H1 (cell line): ENCODE results near the gene PIANP. TPM values are rescaled to one million over a fixed set of nuclear protein-coding genes. Genes with fewer than 3 reads are reported as not detected.

Experiments used
- CTCF ChIA-PET: fragments of 300-600 bp; sonication (Branson Sonifier 250); formaldehyde crosslinking; loops from one replicate; lab custom pipeline; 2021; ENCODE audit not compliant: partially characterized antibody; lab: Charles Lee
- POLR2A ChIA-PET: fragments of 300-600 bp; sonication (Branson Sonifier 250); formaldehyde crosslinking; loops from one replicate; lab custom pipeline; 2021; ENCODE audit warnings: inconsistent platforms; ENCODE audit not compliant: partially characterized antibody; lab: Charles Lee
- DNase-seq, 2 experiments: peaks; one replicate each; pipeline versions ENCODE4 v3.0.0 to v3.0.0-alpha.2; 2010 to 2022; ENCODE audit warnings: low spot score in 2 of 2, low read depth in 1 of 2, mixed read lengths in 1 of 2
- FAIRE-seq: peaks from 2 replicates; lab custom pipeline; 2011; peaks lifted over from hg19 to GRCh38; lab: Jason Lieb, UNC
- H2AFZ ChIP-seq: 2 replicates; pipeline ENCODE4 v1.8.1; 2012; ENCODE audit warnings: low read length, inconsistent platforms
- H2AK5ac ChIP-seq: 2 replicates; pipeline ENCODE4 v1.6.1; 2013; ENCODE audit warnings: low read depth, low read length
- H2BK120ac ChIP-seq: replicated peaks from 2 replicates; pipeline ENCODE3; 2013; ENCODE audit warnings: low read depth, low read length, inconsistent platforms
- H2BK12ac ChIP-seq: 2 replicates; pipeline ENCODE4 v1.6.1; 2013; ENCODE audit warnings: low read depth, low read length
- H2BK15ac ChIP-seq: 2 replicates; pipeline ENCODE4 v1.6.1; 2013; ENCODE audit warnings: low read length
- H2BK20ac ChIP-seq: 2 replicates; pipeline ENCODE4 v1.6.1; 2013; ENCODE audit warnings: low read length
- H2BK5ac ChIP-seq: 2 replicates; pipeline ENCODE4 v1.6.1; 2013; ENCODE audit warnings: low read depth, low read length
- H3K14ac ChIP-seq: 2 replicates; pipeline ENCODE4 v1.6.1; 2013; ENCODE audit warnings: inconsistent platforms; ENCODE audit not compliant: insufficient read length
- H3K18ac ChIP-seq: 2 replicates; pipeline ENCODE4 v1.6.1; 2013; ENCODE audit warnings: low read length; ENCODE audit errors: extremely low read depth
- H3K23ac ChIP-seq: 2 replicates; pipeline ENCODE4 v1.6.1; 2013; ENCODE audit warnings: inconsistent platforms; ENCODE audit not compliant: insufficient read length
- H3K23me2 ChIP-seq: 2 replicates; pipeline ENCODE4 v1.6.1; 2013; ENCODE audit warnings: low read depth, low read length
- H3K27ac ChIP-seq: 2 replicates; pipeline ENCODE4 v1.6.1; 2011; ENCODE audit warnings: low read depth, low read length, inconsistent platforms
- H3K27me3 ChIP-seq, 4 experiments: replicated peaks in 1 of 4; 1 replicate in 1 of 4; 2 replicates in 3 of 4; pipeline versions ENCODE4 v1.6.1 to v1.8.1; 2011 to 2013; ENCODE audit warnings: low read length in 3 of 4, mild to moderate bottlenecking in 3 of 4, inconsistent platforms in 2 of 4, mixed read lengths in 2 of 4, moderate library complexity in 1 of 4; ENCODE audit not compliant: control insufficient read depth in 3 of 4, insufficient read depth in 3 of 4; ENCODE audit errors: extremely low read depth in 1 of 4
- H3K36me3 ChIP-seq, 4 experiments: 2 replicates each; pipeline versions ENCODE4 v1.6.1 to v1.8.1; 2011 to 2013; ENCODE audit warnings: mild to moderate bottlenecking in 4 of 4, low read length in 3 of 4, moderate library complexity in 2 of 4, control low read depth in 1 of 4, inconsistent platforms in 1 of 4; ENCODE audit not compliant: insufficient read depth in 4 of 4, control insufficient read depth in 2 of 4
- H3K4ac ChIP-seq: replicated peaks from 2 replicates; pipeline ENCODE3; 2013; ENCODE audit warnings: low read length, low read depth, mixed read lengths, inconsistent platforms; ENCODE audit not compliant: insufficient read length
- H3K4me1 ChIP-seq, 4 experiments: replicated peaks in 1 of 4; 1 replicate in 1 of 4; 2 replicates in 3 of 4; pipeline versions ENCODE4 v1.6.1 to v1.8.1; 2011 to 2013; ENCODE audit warnings: low read length in 3 of 4, inconsistent platforms in 2 of 4, mixed read lengths in 1 of 4; ENCODE audit not compliant: insufficient read depth in 4 of 4, control insufficient read depth in 3 of 4
- H3K4me2 ChIP-seq, 2 experiments: 2 replicates each; pipeline versions ENCODE4 v1.6.1 to v1.8.1; 2011 to 2013; ENCODE audit warnings: low read depth in 2 of 2, low read length in 2 of 2, control low read depth in 1 of 2, inconsistent platforms in 1 of 2, mild to moderate bottlenecking in 1 of 2; ENCODE audit not compliant: insufficient read depth in 1 of 2
- H3K4me3 ChIP-seq, 4 experiments: fragments of 200-600, 300-600 bp in 1 of 4; sonication (generic), shearing (Covaris generic), sonication (Bioruptor Twin) in 1 of 4; 2 replicates each; pipeline versions ENCODE4 v1.5.1 to v1.8.1; 2011 to 2016; ENCODE audit warnings: low read length in 4 of 4, low read depth in 3 of 4, control low read depth in 2 of 4, inconsistent platforms in 2 of 4, mild to moderate bottlenecking in 2 of 4, mixed read lengths in 1 of 4, moderate library complexity in 1 of 4; ENCODE audit not compliant: insufficient read depth in 2 of 4; ENCODE audit errors: extremely low read depth in 1 of 4
- H3K56ac ChIP-seq: replicated peaks from 2 replicates; pipeline ENCODE3; 2013; ENCODE audit warnings: low read depth, mild to moderate bottlenecking, mixed read lengths, low read length, inconsistent platforms; ENCODE audit not compliant: insufficient read length
- H3K79me1 ChIP-seq: 2 replicates; pipeline ENCODE4 v1.6.1; 2013; ENCODE audit warnings: low read depth, low read length, control low read depth
- H3K79me2 ChIP-seq, 2 experiments: 2 replicates each; pipeline versions ENCODE4 v1.6.1 to v1.8.1; 2012 to 2013; ENCODE audit warnings: low read length in 2 of 2, mild to moderate bottlenecking in 2 of 2, inconsistent platforms in 1 of 2; ENCODE audit not compliant: insufficient read depth in 2 of 2, control insufficient read depth in 1 of 2
- H3K9ac ChIP-seq, 4 experiments: replicated peaks in 1 of 4; 1 replicate in 1 of 4; 2 replicates in 3 of 4; pipeline versions ENCODE4 v1.6.1 to v1.8.1; 2011 to 2013; ENCODE audit warnings: low read depth in 3 of 4, low read length in 3 of 4, control low read depth in 2 of 4, mild to moderate bottlenecking in 2 of 4, moderate library complexity in 2 of 4, inconsistent platforms in 1 of 4; ENCODE audit errors: extremely low read depth in 1 of 4
- H3K9me3 ChIP-seq, 2 experiments: 2 replicates each; pipeline versions ENCODE4 v1.6.1 to v1.8.1; 2012 to 2013; ENCODE audit warnings: mild to moderate bottlenecking in 2 of 2, moderate library complexity in 2 of 2, control low read depth in 1 of 2, inconsistent platforms in 1 of 2, low read depth in 1 of 2, low read length in 1 of 2, mixed read lengths in 1 of 2; ENCODE audit not compliant: insufficient read depth in 2 of 2
- H4K20me1 ChIP-seq, 2 experiments: replicated peaks in 1 of 2; 2 replicates each; pipeline versions ENCODE3 to v1.8.1; 2011 to 2013; ENCODE audit warnings: inconsistent platforms in 2 of 2, low read length in 2 of 2, mild to moderate bottlenecking in 1 of 2; ENCODE audit not compliant: insufficient read depth in 2 of 2, control insufficient read depth in 1 of 2
- H4K5ac ChIP-seq: 2 replicates; pipeline ENCODE4 v1.6.1; 2013; ENCODE audit warnings: low read length, low read depth, mixed read lengths, inconsistent platforms; ENCODE audit not compliant: insufficient read length
- H4K8ac ChIP-seq: 2 replicates; pipeline ENCODE4 v1.8.0; 2013; ENCODE audit warnings: mild to moderate bottlenecking, moderate library complexity, low read length, inconsistent platforms; ENCODE audit not compliant: insufficient read depth; ENCODE audit errors: extremely low read depth
- H4K91ac ChIP-seq: replicated peaks from 2 replicates; pipeline ENCODE3; 2013; ENCODE audit warnings: low read length, mixed read lengths, inconsistent platforms; ENCODE audit not compliant: insufficient read length
- BRCA1 ChIP-seq: IDR thresholded peaks from 2 replicates; pipeline ENCODE4 v1.6.1; 2012; ENCODE audit warnings: low read depth, low read length, improper control_type of control experiment
- KDM5A ChIP-seq: fragments of 200-600 bp; IDR thresholded peaks from 2 replicates; pipeline ENCODE4 v1.7.1; 2012; ENCODE audit warnings: mild to moderate bottlenecking, low read length, inconsistent platforms, mixed read lengths
- MAX ChIP-seq: IDR thresholded peaks from 2 replicates; pipeline ENCODE4 v1.6.1; 2012; ENCODE audit warnings: inconsistent platforms
- NRF1 ChIP-seq: IDR thresholded peaks from 2 replicates; pipeline ENCODE4 v1.6.1; 2011; ENCODE audit warnings: mild to moderate bottlenecking, low read depth, low read length, improper control_type of control experiment
- POLR2A ChIP-seq, 2 experiments: IDR thresholded peaks; 1 replicate in 1 of 2; 2 replicates in 1 of 2; pipeline ENCODE4 v1.6.1; 2011; ENCODE audit warnings: low read depth in 2 of 2, low read length in 2 of 2, mild to moderate bottlenecking in 2 of 2; ENCODE audit errors: control extremely low read depth in 1 of 2
- TAF7 ChIP-seq: optimal IDR thresholded peaks from 2 replicates; pipeline ENCODE3; 2011; ENCODE audit warnings: low read depth, mild to moderate bottlenecking, inconsistent platforms, low read length, moderate library complexity, borderline replicate concordance
- TEAD4 ChIP-seq: IDR thresholded peaks from 2 replicates; pipeline ENCODE4 v1.6.1; 2012; ENCODE audit warnings: low read depth, low read length, inconsistent platforms, mixed read lengths
- WGBS, 2 experiments: shearing (Covaris generic) in 1 of 2; methylation state at CpG; one replicate each; pipeline versions ENCODE4 v1.1.6 to v1.1.7; 2013 to 2015; ENCODE audit warnings: low lambda C conversion rate in 2 of 2, mixed read lengths in 2 of 2, inconsistent platforms in 1 of 2, low coverage in 1 of 2, missing lambda C conversion rate in 1 of 2; ENCODE audit not compliant: insufficient replicate concordance in 2 of 2, insufficient coverage in 1 of 2, insufficient read length in 1 of 2; ENCODE audit errors: extremely low coverage in 1 of 2, missing lambda C conversion rate in 1 of 2; 5-methylcytosine and 5-hydroxymethylcytosine counted together
- polyA plus RNA-seq, 7 experiments: library from polyadenylated mRNA; depleted of rRNA in 3 of 7; stranded (reverse) in 5 of 7; unstranded in 2 of 7; fragments of >200 nt in 5 of 7; fragments of 200-250 nt in 2 of 7; gene quantifications; 1 replicate in 5 of 7; 2 replicates in 1 of 7; 4 replicates in 1 of 7; pipeline versions ENCODE4 v1.2.1 to v1.2.3, GENCODE V29; 2011 to 2013; ENCODE audit warnings: missing spikeins in 2 of 7, mixed read lengths in 2 of 7
- total RNA-seq: library from RNA; stranded (reverse); fragmentation: NEBNext Ultra II Directional; extraction: Animal tissue kit (Norgen Biotek cat#: 25700); gene quantifications from 2 replicates; pipeline ENCODE4 v1.2.1, GENCODE V29; 2021

PIANP gene
- total and polyA plus RNA-seq, 2 of the 8 experiments (the other 6 are each of a cell fraction or from before 2014, with no cell fraction given), result 6.3 to 9.8 TPM

DNA sequence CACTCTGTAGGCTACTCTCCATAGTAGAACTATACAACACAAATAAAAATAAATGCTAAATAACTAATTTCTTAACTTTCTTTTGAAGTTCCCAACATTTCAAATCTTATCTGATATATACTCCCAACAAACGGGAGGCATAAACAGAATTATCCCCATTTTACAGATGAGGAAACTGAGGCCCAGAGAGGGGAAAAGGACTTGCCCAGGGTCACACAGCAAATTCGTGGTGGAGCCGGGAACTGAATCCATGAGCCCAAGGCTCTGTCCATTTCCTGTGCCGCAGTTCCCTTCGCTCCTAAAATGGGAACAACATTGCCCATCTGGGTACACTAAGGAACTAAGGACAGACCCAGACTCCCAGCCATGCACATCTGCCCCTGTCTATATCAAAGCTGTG lies 23.7 kb downstream of the PIANP start:
- 98% methylated on average over 5 of the region's 5 CpGs; no CpG with 5 or more reads in 1 of the 2 experiments for WGBS, 2 experiments
- Histone ChIP-seq H4K8ac (no peak overlapping the region; the same call in 1 of the 2 replicates), H3K27me3 (no peaks in the 10 kb centered on the region), H3K27ac (no peak overlapping the region), H2AK5ac (no peak overlapping the region), H3K56ac (no peak overlapping the region), H3K9me3 (no peaks in the 10 kb centered on the region), H3K4me2 (no peak overlapping the region), H3K4me3 (no peak overlapping the region), H2BK20ac (no peak overlapping the region), H3K4ac (no peak overlapping the region), H4K91ac (no peak overlapping the region), H4K20me1 (peaks cover 2 to 6% of the 10 kb centered on the region in 2 experiments), H3K14ac (no peak overlapping the region), H3K79me2 (peaks cover 0 to 28% of the 10 kb centered on the region in 2 experiments; a peak in 2 of 4 replicates), H3K18ac (no peak overlapping the region), H3K79me1 (peaks cover 3% of the 10 kb centered on the region; the same call in 1 of the 2 replicates), H2BK5ac (no peak overlapping the region), H4K5ac (no peak overlapping the region), H2BK120ac (no peak overlapping the region), H3K23me2 (no peaks in the 10 kb centered on the region), H3K36me3 (peaks cover 15 to 61% (median 49%) of the 10 kb centered on the region in 4 experiments), H2BK15ac (no peak overlapping the region), H3K4me1 (no peaks in the 10 kb centered on the region), H3K9ac (no peak overlapping the region), H2BK12ac (no peak overlapping the region), H2AFZ (no peak overlapping the region), H3K23ac (no peak overlapping the region)
- ChIA-PET POLR2A (interaction anchor here (0.7 kb wide), 1 partner anchor 377 kb away, joined by 3 read pairs; no protein-coding TSS in a partner anchor), CTCF (interaction anchor here (1.3 to 9.3 kb wide), 2 partner anchors 8 to 57 kb away, joined by 3 to 125 read pairs; no protein-coding TSS in a partner anchor)
- FAIRE-seq, result no peak
- no peak for DNase-seq
- TF ChIP-seq NRF1 (no peak), KDM5A (no peak), BRCA1 (no peak), POLR2A (IDR thresholded peaks at IDR 0.05; ENCODE audit: control extremely low read depth in 1 of 2, low read depth in 2 of 2, low read length in 2 of 2) (no peak), TEAD4 (no peak), TAF7 (no peak), MAX (no peak)
